PC-3 (cell line): ENCODE results near the gene UBXN10. TPM values are rescaled to one million over a fixed set of nuclear protein-coding genes. Genes with fewer than 3 reads are reported as not detected.

Source experiments
- ATAC-seq: fragments of 200-7000 bp; cut with Tn5 transposase; 2 replicates; pipeline ENCODE4 v1.9.1; 2020; ENCODE audit warnings: mild to moderate bottlenecking, moderate library complexity
- BruUV-seq: library from RNA; stranded (reverse); fragments of 400-500 nt; replicated peaks from 2 replicates; lab custom pipeline; 2021; lab: Mats Ljungman, UMichigan
- CTCF ChIA-PET: fragments of 300-600 bp; sonication (Branson Sonifier 250); formaldehyde crosslinking; loops from one replicate; lab custom pipeline; 2022; ENCODE audit warnings: antibody characterized with exemption; lab: Charles Lee
- POLR2A ChIA-PET: fragments of 300-600 bp; sonication (Branson Sonifier 250); formaldehyde crosslinking; loops from one replicate; lab custom pipeline; 2022; ENCODE audit warnings: antibody characterized with exemption; ENCODE audit not compliant: unreplicated experiment; lab: Charles Lee
- DNase-seq: peaks from one replicate; pipeline ENCODE4 v3.0.0-alpha.2; 2015
- H2AFZ ChIP-seq: fragments of 300-600 bp; sonication (generic); 2 replicates; pipeline ENCODE4 v1.6.0; 2016; ENCODE audit warnings: antibody characterized with exemption, low read length
- H3F3A ChIP-seq: fragments of 300-600 bp; sonication (generic); one replicate; pipeline ENCODE4 v1.6.0; 2017; ENCODE audit warnings: antibody characterized with exemption, low read length, control low read depth, mild to moderate bottlenecking; ENCODE audit not compliant: unreplicated experiment
- H3K27ac ChIP-seq: fragments of 300-600 bp; sonication (generic); 2 replicates; pipeline ENCODE4 v1.5.1; 2016; ENCODE audit warnings: mild to moderate bottlenecking, low read length
- H3K27me3 ChIP-seq: fragments of 300-600 bp; sonication (generic); 2 replicates; pipeline ENCODE4 v1.6.1; 2016; ENCODE audit warnings: low read length, mixed read lengths
- H3K36me3 ChIP-seq: fragments of 300-600 bp; sonication (generic); 2 replicates; pipeline ENCODE4 v1.6.1; 2016; ENCODE audit warnings: low read depth, mixed run types, low read length, mixed read lengths
- H3K4me1 ChIP-seq: fragments of 300-600 bp; sonication (generic); 2 replicates; pipeline ENCODE4 v1.5.1; 2016; ENCODE audit warnings: low read length; ENCODE audit not compliant: insufficient read depth
- H3K4me2 ChIP-seq: fragments of 300-600 bp; sonication (generic); 2 replicates; pipeline ENCODE4 v1.6.0; 2016; ENCODE audit warnings: low read length
- H3K4me3 ChIP-seq: fragments of 300-600 bp; sonication (generic); 2 replicates; pipeline ENCODE4 v1.5.1; 2016; ENCODE audit warnings: mild to moderate bottlenecking, low read length, mixed read lengths
- H3K79me2 ChIP-seq: fragments of 300-600 bp; sonication (generic); 2 replicates; pipeline ENCODE4 v1.6.1; 2017; ENCODE audit warnings: low read length, mixed read lengths
- H3K9ac ChIP-seq: fragments of 300-600 bp; sonication (generic); 2 replicates; pipeline ENCODE4 v1.6.0; 2016; ENCODE audit warnings: mild to moderate bottlenecking, low read length
- H3K9me2 ChIP-seq: fragments of 300-600 bp; sonication (generic); replicated peaks from 2 replicates; pipeline ENCODE4 v1.6.1; 2016; ENCODE audit warnings: mixed run types, low read length, mixed read lengths
- H3K9me3 ChIP-seq: fragments of 300-600 bp; sonication (generic); 2 replicates; pipeline ENCODE4 v1.6.1; 2016; ENCODE audit warnings: low read length, mixed read lengths
- H4K20me1 ChIP-seq: fragments of 300-600 bp; sonication (generic); 2 replicates; pipeline ENCODE4 v1.6.1; 2016; ENCODE audit warnings: low read length, mixed read lengths
- EZH2 ChIP-seq: fragments of 300-600 bp; sonication (generic); IDR thresholded peaks from one replicate; pipeline ENCODE4 v1.6.1; 2017; ENCODE audit warnings: antibody characterized with exemption, mild to moderate bottlenecking, low read length; ENCODE audit not compliant: unreplicated experiment
- EZH2phosphoT487 ChIP-seq: fragments of 300-600 bp; sonication (generic); IDR thresholded peaks from 2 replicates; pipeline ENCODE4 v1.6.1; 2018; ENCODE audit warnings: mild to moderate bottlenecking, antibody characterized with exemption, low read length, borderline replicate concordance
- intact Hi-C: fragments of 100-400 bp; cut with micrococcal nuclease; formaldehyde crosslinking; loops from 2 replicates; pipeline ENCODE4 v1.9.0; 2023
- total RNA-seq: library from RNA; depleted of rRNA; stranded (reverse); fragments of >200 nt; gene quantifications from 2 replicates; pipeline ENCODE4 v1.2.3, GENCODE V29; 2014
- TF ChIP-seq, protein P1 (sequence below): fragments of 300-600 bp; sonication (generic); conservative IDR thresholded peaks from 2 replicates; pipeline ENCODE4 v1.5.1; 2017; ENCODE audit warnings: antibody characterized with exemption, low read depth, mild to moderate bottlenecking, low read length

UBXN10 gene
- total RNA-seq, 1 experiment from 2014 or later, result not detected

DNA sequence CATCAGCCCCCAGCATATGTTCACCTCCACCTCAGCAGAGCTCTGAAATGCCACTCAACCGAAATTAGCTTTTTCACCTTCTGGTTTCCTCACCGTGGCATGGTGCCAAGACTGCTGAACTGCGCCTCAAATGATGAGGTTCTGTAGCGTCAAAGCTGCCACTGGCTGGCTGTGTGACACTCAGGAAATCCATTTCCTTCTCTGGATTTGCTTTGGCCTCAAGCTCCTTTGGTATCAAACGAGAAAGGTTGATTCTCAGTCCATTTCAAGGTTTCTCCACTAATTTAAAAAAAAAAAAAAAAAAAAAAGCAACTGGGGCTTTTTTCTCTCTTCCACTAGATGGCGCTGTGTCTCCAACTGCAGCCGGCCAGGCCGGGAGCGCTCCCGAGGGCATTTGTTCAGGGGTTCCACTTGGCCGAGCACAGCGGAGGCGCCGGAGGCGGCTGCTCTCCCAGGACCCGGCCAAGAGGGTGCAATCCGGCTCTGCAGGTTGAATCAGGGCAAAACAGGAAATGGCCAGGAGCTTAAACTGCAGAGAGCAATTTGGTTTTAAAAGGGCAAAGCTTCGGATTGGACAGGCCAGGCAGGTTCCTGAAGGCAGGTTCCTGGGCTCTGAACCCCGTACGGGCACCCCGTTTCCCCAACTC, 26.9 kb downstream of the UBXN10 start:
- ChIA-PET POLR2A (interaction anchor here (0.6 to 0.7 kb wide), 3 partner anchors 41 to 209 kb away, joined by 5 to 14 read pairs (median 5); no protein-coding TSS in a partner anchor), CTCF (interaction anchor here (0.5 to 2.4 kb wide), 25 partner anchors 13 to 1039 kb away, joined by 3 to 25 read pairs (median 6); partner anchors contain the start of gene CAMK2N1)
- peak; percentile 92 for DNase-seq
- Histone ChIP-seq H3K4me3 (peak overlapping the region; percentile 36; the same call in 1 of the 2 replicates), H3K36me3 (no peaks in the 10 kb centered on the region), H2AFZ (peak overlapping the region; percentile 56), H3K9me3 (no peaks in the 10 kb centered on the region), H3K79me2 (no peaks in the 10 kb centered on the region), H3F3A (peaks cover 8% of the 10 kb centered on the region), H3K9ac (peak overlapping the region; percentile 92), H3K9me2 (no peaks in the 10 kb centered on the region), H4K20me1 (no peaks in the 10 kb centered on the region), H3K27me3 (no peaks in the 10 kb centered on the region), H3K4me1 (peaks cover 48% of the 10 kb centered on the region), H3K27ac (peak overlapping the region; percentile 99), H3K4me2 (peak overlapping the region; percentile 62)
- TF ChIP-seq EZH2phosphoT487 (no peak), EZH2 (no peak)
- TF ChIP-seq, protein P1, sequence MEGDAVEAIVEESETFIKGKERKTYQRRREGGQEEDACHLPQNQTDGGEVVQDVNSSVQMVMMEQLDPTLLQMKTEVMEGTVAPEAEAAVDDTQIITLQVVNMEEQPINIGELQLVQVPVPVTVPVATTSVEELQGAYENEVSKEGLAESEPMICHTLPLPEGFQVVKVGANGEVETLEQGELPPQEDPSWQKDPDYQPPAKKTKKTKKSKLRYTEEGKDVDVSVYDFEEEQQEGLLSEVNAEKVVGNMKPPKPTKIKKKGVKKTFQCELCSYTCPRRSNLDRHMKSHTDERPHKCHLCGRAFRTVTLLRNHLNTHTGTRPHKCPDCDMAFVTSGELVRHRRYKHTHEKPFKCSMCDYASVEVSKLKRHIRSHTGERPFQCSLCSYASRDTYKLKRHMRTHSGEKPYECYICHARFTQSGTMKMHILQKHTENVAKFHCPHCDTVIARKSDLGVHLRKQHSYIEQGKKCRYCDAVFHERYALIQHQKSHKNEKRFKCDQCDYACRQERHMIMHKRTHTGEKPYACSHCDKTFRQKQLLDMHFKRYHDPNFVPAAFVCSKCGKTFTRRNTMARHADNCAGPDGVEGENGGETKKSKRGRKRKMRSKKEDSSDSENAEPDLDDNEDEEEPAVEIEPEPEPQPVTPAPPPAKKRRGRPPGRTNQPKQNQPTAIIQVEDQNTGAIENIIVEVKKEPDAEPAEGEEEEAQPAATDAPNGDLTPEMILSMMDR, result peak; percentile 88
- peak; percentile 77 for ATAC-seq
- BruUV-seq, result no TSS peak
- intact Hi-C loops, result loop anchor here (1.0 to 5.0 kb wide), 4 partner anchors 46 to 281 kb away; no protein-coding TSS in a partner anchor

DNA sequence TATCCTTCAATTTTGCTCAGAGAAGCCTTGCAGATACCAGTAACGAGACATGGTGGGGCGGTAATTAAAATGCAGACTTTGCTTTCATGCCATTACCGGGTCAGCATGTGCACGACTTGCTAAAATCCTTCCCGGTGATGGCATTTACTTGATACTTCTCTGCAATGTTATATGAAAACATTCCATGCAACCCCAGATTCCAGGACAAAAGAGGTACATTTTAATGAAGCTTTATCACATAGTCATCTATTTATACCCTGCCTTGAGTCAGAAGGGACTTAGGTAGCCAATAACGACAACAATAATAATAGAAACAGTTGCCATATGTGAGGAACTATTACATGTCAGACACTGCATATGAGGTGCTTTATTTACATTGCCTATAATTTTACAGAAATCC, 29.8 kb downstream of the UBXN10 start:
- no peak for ATAC-seq

More for the DNA sequence above, 29.8 kb downstream of the UBXN10 start:
- H4K20me1 ChIP-seq, result no peaks in the 10 kb centered on the region
- no peak overlapping the region for H3K4me3 ChIP-seq
- no peaks in the 10 kb centered on the region for H3K9me2 ChIP-seq
- ChIA-PET CTCF (no interaction called here), POLR2A (no interaction called here)
- intact Hi-C loops, result loop anchor here (1.0 kb wide), 2 partner anchors 215 to 278 kb away; no protein-coding TSS in a partner anchor
- no peak for DNase-seq
- H3K4me1 ChIP-seq, result peaks cover 27% of the 10 kb centered on the region
- no peak overlapping the region for H3K4me2 ChIP-seq
- TF ChIP-seq EZH2, result no peak
- TF ChIP-seq, protein P1, result no peak
- TF ChIP-seq EZH2phosphoT487, result no peak
- no peaks in the 10 kb centered on the region for H3K36me3 ChIP-seq
- H3K27me3 ChIP-seq, result no peaks in the 10 kb centered on the region
- no peak overlapping the region for H3K9ac ChIP-seq
- H3K9me3 ChIP-seq, result no peaks in the 10 kb centered on the region
- H3K27ac ChIP-seq, result no peak overlapping the region
- H2AFZ ChIP-seq, result no peak overlapping the region
- peaks cover 5% of the 10 kb centered on the region for H3F3A ChIP-seq
- H3K79me2 ChIP-seq, result no peaks in the 10 kb centered on the region
- BruUV-seq, result no TSS peak
